ENCODE results near the gene HMG20B. TPM values are rescaled to one million over a fixed set of nuclear protein-coding genes. Genes with fewer than 3 reads are reported as not detected.

Gene HMG20B
- total RNA-seq, 6 donors from 2014 or later, result 79.5 to 183 (median 85.9) TPM

- DNase-seq, result no peak
- 29 to 33% methylated on average over 3 of the region's 3 CpGs for WGBS, 2 donors
- peaks cover 44 to 66% (median 50%) of the 10 kb centered on the region in 4 donors for H3K4me1 ChIP-seq
- peak overlapping the region; percentile 70 to 90 (median 80) for H3K27ac ChIP-seq
- TF ChIP-seq CTCF (IDR thresholded peaks at IDR 0.05) (no peak), EP300 (IDR thresholded peaks at IDR 0.05) (peak in 2 of 4 donors; percentile 16)
- H3K27me3 ChIP-seq, result no peaks in the 10 kb centered on the region
- no peak for ATAC-seq (ENCODE audit: low FRiP score in 2 of 2)
- H3K4me3 ChIP-seq, result peak overlapping the region in 2 of 4 donors; percentile 58 to 63
- no peaks in the 10 kb centered on the region for H3K9me3 ChIP-seq
- peaks cover 6 to 26% (median 24%) of the 10 kb centered on the region in 4 donors for H3K36me3 ChIP-seq
Observed at GRCh38 chr19:3608079-3608641, 35.4 kb downstream of the HMG20B start.

- 19 to 42% methylated on average over 5 to 16 of the region's 21 CpGs for WGBS, 2 donors
- H3K27ac ChIP-seq, result peak overlapping the region; percentile 70 to 90 (median 80)
Observed at GRCh38 chr19:3608750-3609322, 36.1 kb downstream of the HMG20B start.

DNA sequence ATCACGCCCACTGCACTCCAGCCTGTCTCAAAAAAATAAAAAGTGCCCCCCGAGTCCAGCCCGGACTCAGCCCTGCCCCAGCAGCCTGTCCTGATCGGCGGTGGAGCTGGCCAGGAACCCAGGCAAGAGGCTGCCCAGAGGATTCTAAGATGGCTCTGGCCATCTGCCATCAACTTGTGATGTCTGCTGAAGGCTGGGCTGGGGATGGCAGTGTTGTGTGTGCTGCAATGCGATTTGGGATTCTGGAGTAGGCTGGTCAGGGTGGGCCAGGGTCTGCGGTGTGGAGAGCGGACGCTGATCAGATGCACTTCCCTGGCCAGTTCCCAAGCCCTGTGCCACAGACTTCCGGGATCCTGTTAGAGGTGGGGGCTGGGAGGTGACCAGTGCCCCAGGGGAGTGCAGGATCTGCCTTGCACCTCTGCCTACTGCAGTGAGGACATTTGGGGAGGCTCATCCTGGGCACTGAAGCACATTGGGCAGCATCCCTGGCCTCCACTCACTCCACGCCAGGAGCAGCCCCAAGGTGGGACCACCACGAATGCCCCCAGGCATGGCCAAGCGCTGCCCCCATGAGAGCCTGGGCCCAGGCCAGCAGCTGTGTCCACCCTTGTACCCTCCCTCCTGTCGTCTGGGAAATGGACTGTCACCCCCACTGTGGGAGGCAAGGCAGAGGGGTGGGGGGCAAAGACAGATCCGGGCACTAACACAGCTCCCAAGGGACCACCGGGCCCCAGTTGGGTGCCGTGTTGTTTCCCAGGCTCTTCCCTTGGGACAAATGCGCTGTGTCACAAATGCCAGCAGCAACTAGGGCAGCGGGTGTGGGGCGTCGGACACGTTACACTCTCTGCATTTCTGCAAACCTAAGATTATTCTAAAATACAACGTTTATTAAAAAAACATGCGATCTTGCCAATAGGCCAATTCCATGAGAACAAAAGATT is 37.3 kb downstream of the HMG20B start:
- DNase-seq (no peak), ATAC-seq (ENCODE audit: low FRiP score in 2 of 2) (no peak)
- 72 to 73% methylated on average over 16 to 23 of the region's 24 CpGs for whole genome bisulfite sequencing, 2 donors
- H3K9me3 ChIP-seq, result no peaks in the 10 kb centered on the region
- no peaks in the 10 kb centered on the region for H3K27me3 ChIP-seq
- no peak overlapping the region for H3K4me3 ChIP-seq
- no peak for TF ChIP-seq CTCF (IDR thresholded peaks at IDR 0.05)
- no peak for TF ChIP-seq EP300 (IDR thresholded peaks at IDR 0.05)
- TF ChIP-seq POLR2A (IDR thresholded peaks at IDR 0.05), result no peak
- TF ChIP-seq POLR2AphosphoS5 (IDR thresholded peaks at IDR 0.05), result no peak
- H3K27ac ChIP-seq, result peak overlapping the region; percentile 70 to 90 (median 80)
- peaks cover 6 to 39% (median 27%) of the 10 kb centered on the region in 4 donors for H3K36me3 ChIP-seq
- peaks cover 36 to 60% (median 38%) of the 10 kb centered on the region in 4 donors for H3K4me1 ChIP-seq

More at GRCh38 chr19:3608750-3609322, 36.1 kb downstream of the HMG20B start:
- Histone ChIP-seq H3K4me1 (peaks cover 44 to 66% (median 48%) of the 10 kb centered on the region in 4 donors), H3K4me3 (no peak overlapping the region), H3K9me3 (no peaks in the 10 kb centered on the region), H3K27me3 (no peaks in the 10 kb centered on the region), H3K36me3 (peaks cover 6 to 32% (median 27%) of the 10 kb centered on the region in 4 donors)
- DNase-seq (peak; percentile 38 to 83), ATAC-seq (ENCODE audit: low FRiP score in 2 of 2) (no peak)
- TF ChIP-seq POLR2A (IDR thresholded peaks at IDR 0.05) (no peak), CTCF (IDR thresholded peaks at IDR 0.05) (no peak), EP300 (IDR thresholded peaks at IDR 0.05) (peak in 1 of 4 donors; percentile 20), POLR2AphosphoS5 (IDR thresholded peaks at IDR 0.05) (no peak)

DNA sequence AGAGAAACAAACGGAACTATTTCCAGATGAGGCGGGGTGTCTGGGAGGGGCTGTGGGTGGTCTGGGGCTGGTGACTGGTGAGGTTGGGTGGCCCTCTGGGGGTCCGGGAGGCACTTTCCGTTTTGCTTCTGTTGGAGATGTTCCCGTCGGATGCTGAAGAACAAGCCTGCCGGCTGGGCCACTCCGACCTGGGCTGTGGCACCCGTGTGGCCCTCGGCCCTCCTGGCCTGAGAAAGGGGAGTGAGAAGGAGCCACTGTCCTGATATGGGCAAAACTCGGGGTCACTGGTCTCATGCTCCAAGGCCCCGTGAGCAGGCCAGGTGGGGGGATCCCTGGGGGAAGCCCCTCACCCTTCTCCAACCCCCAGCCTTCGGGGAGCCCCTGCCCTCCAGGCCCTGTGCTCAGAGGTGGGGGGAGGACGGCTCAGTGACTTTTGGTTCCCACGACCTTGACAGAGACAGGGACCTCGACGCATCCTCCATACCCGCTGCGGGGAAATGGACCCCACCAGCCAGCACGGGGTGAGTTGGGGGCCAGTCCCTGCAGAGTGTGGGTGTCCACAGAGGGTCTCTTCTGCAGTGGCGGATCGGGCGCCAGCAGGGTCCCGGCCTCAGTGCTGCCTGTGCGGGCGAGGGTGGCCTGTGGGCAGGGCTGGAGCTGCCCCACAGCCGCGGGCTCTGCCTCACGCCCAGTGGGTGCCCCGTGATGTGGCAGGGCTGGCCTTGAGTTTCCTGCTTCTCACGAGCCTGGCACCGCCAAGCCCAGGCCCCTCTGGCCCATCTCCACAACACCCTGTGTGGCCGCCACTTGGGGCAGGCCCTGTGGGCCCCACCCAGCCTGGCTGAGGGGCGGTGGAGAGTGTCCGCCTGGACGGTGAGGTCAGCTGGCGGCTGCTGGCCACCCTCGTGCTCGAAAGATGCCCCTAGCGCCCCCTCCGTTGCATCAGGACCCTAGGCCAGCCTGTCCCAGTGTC is 38.3 kb downstream of the HMG20B start:
- peaks cover 31 to 55% (median 32%) of the 10 kb centered on the region in 4 donors for H3K4me1 ChIP-seq
- DNase-seq, result peak in 1 of 2 donors; percentile 73
- peaks cover 6 to 40% (median 34%) of the 10 kb centered on the region in 4 donors for H3K36me3 ChIP-seq
- ATAC-seq (ENCODE audit: low FRiP score in 2 of 2), result no peak
- H3K27ac ChIP-seq, result no peak overlapping the region
- 86 to 89% methylated on average over 12 to 34 of the region's 41 CpGs for WGBS, 2 donors
- no peaks in the 10 kb centered on the region for H3K9me3 ChIP-seq
- H3K27me3 ChIP-seq, result no peaks in the 10 kb centered on the region
- TF ChIP-seq POLR2AphosphoS5 (IDR thresholded peaks at IDR 0.05) (no peak), POLR2A (IDR thresholded peaks at IDR 0.05) (no peak), CTCF (IDR thresholded peaks at IDR 0.05) (no peak), EP300 (IDR thresholded peaks at IDR 0.05) (no peak)
- H3K4me3 ChIP-seq, result no peak overlapping the region
